Mammary epithelial cell (primary cell): ENCODE data around the gene ASAH2B.
"Not testable (repeated sequence)": the region's sequence is repeated elsewhere in the genome, so short reads cannot be mapped to it uniquely, and the experiment has no call there.

Experiments used
- CTCF ChIP-seq, 2 donors: IDR thresholded peaks in 1 of 2; conservative IDR thresholded peaks in 1 of 2; 2 replicates each; pipeline ENCODE4 v1.5.1; 2011 to 2012; ENCODE audit warnings: inconsistent platforms in 2 of 2, low read length in 2 of 2, mild to moderate bottlenecking in 2 of 2, control low read depth in 1 of 2, low read depth in 1 of 2; ENCODE audit not compliant: insufficient read depth in 1 of 2; ENCODE audit errors: extremely low read depth in 1 of 2
- EZH2 ChIP-seq: IDR thresholded peaks from 2 replicates; pipeline ENCODE4 v1.6.1; 2012; ENCODE audit warnings: low read length, inconsistent platforms, borderline replicate concordance

- TF ChIP-seq CTCF (conservative IDR thresholded peaks at IDR 0.05 in 1 of 2, IDR thresholded peaks at IDR 0.05 in 1 of 2; ENCODE audit: extremely low read depth in 1 of 2, insufficient read depth in 1 of 2, low read depth in 1 of 2, low read length in 2 of 2); EZH2: not testable (repeated sequence)
These were observed 40.3 kb downstream of the ASAH2B start for GRCh38 chr10:50780036-50780435.
